LNCaP clone FGC (cell line): Measurements from ENCODE around the gene MOCS2.
A peak's percentile ranks its signal among the peaks of the same experiment; 100 is the strongest.

Experiments used
- DNase-seq: peaks from one replicate; pipeline ENCODE4 v3.0.0-alpha.2; 2011; ENCODE audit warnings: low read depth
- H3K4me3 ChIP-seq: 2 replicates; pipeline ENCODE4 v1.5.1; 2011; ENCODE audit warnings: mild to moderate bottlenecking, low read depth, low read length, control low read depth
- TF ChIP-seq, protein P1 (sequence below): IDR thresholded peaks from 2 replicates; pipeline ENCODE4 v1.5.1; 2012; ENCODE audit warnings: mild to moderate bottlenecking; ENCODE audit not compliant: control insufficient read depth, insufficient read depth; ENCODE audit errors: extremely low read depth

The MOCS2 gene, protein sequence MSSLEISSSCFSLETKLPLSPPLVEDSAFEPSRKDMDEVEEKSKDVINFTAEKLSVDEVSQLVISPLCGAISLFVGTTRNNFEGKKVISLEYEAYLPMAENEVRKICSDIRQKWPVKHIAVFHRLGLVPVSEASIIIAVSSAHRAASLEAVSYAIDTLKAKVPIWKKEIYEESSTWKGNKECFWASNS

DNA sequence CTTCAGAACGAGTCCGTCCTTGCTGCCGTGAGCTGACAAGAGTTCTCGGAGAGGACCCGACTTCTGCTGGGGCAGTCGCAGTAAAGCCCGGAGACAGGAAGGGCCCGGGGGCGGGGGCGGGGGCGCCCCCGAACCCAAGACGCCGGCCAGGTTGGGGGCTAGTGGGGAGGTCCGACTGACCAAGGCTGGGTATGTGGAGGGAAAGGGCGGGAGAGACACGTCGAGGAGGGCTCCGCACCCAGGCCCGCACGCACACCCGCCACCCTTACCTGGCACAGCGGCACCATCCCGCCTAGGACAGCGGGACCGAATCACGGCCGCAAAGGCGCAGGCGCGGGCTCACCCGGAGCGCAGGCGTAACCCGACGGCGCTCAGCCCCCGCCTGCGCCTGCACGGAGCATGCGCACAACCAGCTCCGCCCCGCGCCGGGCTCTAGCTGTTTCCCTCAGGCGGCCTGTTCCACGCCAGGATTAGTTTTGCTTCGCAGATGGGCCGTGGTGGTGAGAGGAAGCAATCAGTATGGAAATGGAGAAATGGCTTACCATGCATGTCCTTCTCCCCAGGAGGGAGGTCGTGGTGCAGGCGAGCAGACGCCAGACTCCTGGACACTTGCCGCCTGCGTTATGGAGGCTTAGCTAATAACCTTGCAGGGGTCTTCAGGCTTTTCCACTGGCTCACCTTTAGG lies at the start of gene MOCS2:
MOCS2 (minus strand) TSS at position 315 of the 685 bp plus-strand sequence. CDS start 2,583 bp downstream, outside the sequence.
- TF ChIP-seq, protein P1, sequence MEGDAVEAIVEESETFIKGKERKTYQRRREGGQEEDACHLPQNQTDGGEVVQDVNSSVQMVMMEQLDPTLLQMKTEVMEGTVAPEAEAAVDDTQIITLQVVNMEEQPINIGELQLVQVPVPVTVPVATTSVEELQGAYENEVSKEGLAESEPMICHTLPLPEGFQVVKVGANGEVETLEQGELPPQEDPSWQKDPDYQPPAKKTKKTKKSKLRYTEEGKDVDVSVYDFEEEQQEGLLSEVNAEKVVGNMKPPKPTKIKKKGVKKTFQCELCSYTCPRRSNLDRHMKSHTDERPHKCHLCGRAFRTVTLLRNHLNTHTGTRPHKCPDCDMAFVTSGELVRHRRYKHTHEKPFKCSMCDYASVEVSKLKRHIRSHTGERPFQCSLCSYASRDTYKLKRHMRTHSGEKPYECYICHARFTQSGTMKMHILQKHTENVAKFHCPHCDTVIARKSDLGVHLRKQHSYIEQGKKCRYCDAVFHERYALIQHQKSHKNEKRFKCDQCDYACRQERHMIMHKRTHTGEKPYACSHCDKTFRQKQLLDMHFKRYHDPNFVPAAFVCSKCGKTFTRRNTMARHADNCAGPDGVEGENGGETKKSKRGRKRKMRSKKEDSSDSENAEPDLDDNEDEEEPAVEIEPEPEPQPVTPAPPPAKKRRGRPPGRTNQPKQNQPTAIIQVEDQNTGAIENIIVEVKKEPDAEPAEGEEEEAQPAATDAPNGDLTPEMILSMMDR = 0 out of 2 replicates have a peak, but pooled peaks have one; percentile 4
- peak within 1 kb of the TSS; percentile 66 for H3K4me3 ChIP-seq
- DNase-seq = peak; percentile 70

DNA sequence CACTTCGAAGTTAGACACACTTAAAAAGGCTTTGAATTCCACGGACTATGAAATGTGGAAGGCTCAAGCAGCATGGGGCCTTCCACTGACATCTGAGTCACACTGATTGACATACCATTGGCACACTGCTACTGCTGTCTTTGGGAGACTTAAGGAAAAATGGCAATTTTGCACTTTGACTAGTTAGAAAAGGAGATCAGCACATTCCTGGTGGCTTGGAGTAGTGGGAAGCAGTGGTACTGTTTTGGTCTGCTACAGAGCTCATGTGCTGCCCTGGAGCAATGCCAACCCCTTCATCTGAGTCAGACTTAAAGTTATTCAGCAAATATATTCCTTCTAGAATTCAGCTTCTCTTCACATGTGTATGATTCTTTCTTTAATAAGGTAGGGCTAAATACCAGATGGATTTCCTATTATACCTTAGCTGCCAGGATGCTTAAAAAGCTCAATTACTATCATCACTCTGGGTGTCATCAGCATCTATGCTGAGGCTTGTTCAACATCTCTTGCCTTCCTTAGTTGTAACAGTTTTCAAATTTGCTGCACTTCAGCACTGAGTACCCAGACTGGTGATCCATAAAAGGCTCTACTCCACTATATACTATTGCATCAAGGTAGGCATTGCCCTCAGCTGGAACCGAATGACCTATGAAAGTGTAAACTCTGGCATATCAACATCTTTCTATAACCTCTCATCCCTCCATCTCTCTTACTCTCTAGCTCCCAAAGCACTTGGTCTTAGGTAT lies 42.3 kb upstream of the MOCS2 start:
- H3K4me3 ChIP-seq = no peak overlapping the region
- no peak for DNase-seq
- TF ChIP-seq, protein P1 = no peak

DNA sequence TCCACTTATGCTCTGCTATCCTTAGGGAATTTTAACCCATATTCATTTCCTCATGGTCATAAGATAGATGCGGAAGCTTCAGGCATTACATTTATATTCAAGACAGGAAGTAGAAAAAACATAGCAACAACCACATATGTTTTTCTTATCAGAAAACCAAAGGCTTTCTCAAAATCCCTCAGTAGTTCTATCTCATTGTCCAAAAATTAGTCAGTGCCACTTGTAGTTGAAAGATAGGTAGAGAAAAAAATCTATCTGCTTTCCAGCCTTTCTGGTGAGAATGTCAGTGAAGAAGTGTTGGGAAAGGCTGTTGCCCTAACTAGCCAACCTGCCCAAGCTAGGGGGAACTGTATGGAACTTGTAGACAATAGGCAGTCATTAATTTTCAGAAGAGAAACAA lies 23.5 kb upstream of the MOCS2 start:
- DNase-seq = no peak
- H3K4me3 ChIP-seq = no peak overlapping the region
- TF ChIP-seq, protein P1 = no peak

DNA sequence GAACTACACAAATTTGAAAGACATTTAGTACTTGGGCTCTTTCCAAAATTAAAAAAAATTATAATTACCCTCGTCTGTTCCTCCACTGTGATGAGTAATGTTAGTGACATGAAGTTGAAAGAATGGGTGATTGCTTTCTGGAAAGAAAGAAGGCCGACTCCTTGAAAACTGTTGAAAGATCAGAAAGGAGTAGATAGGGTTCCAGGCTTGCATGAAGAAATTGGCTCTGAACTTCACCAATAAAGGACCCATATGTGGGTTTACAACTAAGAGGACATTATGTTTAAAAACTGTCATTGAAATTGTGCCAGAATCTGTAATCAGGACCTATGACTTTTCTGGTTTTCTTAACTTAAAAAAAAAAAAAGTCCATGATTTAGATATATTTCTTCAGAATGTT lies 20.7 kb upstream of the MOCS2 start:
- DNase-seq = no peak
- TF ChIP-seq, protein P1 = no peak
- no peak overlapping the region for H3K4me3 ChIP-seq

DNA sequence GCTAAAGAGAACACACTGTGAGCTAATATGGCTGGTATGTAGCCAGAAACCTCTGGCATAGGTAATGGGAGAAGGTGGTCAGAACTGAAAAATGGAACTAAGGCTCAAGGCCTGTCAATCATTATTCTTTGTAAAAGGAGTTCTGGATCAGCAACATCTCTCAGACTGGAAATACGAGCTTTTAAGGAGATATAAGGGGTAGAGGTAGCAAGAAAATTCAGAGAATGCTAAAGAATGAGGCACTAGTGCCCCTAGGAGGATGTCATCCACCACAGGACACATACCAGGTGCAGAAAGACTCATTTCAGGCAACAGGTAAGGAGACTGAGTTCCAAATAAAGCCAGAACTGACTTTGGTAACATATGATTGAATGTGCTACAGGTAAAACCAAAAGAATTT lies 18.9 kb upstream of the MOCS2 start:
- H3K4me3 ChIP-seq = no peak overlapping the region
- DNase-seq = no peak
- TF ChIP-seq, protein P1 = no peak

DNA sequence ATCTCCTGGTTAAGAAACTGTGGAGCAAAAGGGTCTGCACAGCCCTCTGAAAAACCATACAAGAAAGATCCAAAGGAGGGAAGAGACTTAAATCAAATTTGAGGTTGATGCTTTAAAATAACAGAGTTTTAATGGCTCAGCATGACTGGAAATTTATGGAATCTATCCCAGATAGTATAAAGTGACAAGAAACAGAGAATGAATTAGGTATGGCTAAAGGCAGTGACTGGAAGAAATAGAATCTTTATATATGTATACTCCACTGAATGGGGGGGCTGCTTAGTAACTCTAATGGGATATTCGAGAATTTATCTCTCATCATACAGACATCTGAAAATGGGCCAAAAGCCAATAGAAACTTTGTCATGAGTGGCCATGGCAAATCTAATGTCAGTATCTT lies 17.6 kb upstream of the MOCS2 start:
- TF ChIP-seq, protein P1 = no peak
- H3K4me3 ChIP-seq = no peak overlapping the region
- no peak for DNase-seq
